NCI-H1694 treated with DMSO at 0.1 percent for 48 hours (cell line): ENCODE data around the gene SBF1.
"Not testable (repeated sequence)": the region's sequence is repeated elsewhere in the genome, so short reads cannot be mapped to it uniquely, and the experiment has no call there.

ENCODE experiments used
- DNase-seq: peaks from one replicate; lab custom pipeline; 2025; lab: John Stamatoyannopoulos, UW

The SBF1 gene

GRCh38 chr22:50422961-50423815, 51.6 kb downstream of the SBF1 start:
- DNase-seq, result no peak

GRCh38 chr22:50422046-50422445, 52.8 kb downstream of the SBF1 start:
- DNase-seq, result no peak

GRCh38 chr22:50420581-50420980, 54.3 kb downstream of the SBF1 start:
- no peak for DNase-seq

- no peak for DNase-seq
Observed at GRCh38 chr22:50420015-50420414, 54.8 kb downstream of the SBF1 start.

GRCh38 chr22:50419116-50419515, 55.7 kb downstream of the SBF1 start:
- DNase-seq, result no peak

- DNase-seq, result no peak
Observed at GRCh38 chr22:50418624-50419023, 56.2 kb downstream of the SBF1 start.

- no peak for DNase-seq
Observed at GRCh38 chr22:50417411-50418210, 57.2 kb downstream of the SBF1 start.

- no peak for DNase-seq
Observed at GRCh38 chr22:50416996-50417395, 57.8 kb downstream of the SBF1 start.

- no peak for DNase-seq
Observed at GRCh38 chr22:50415426-50415825, 59.4 kb downstream of the SBF1 start.

- no peak for DNase-seq
Observed at GRCh38 chr22:50414476-50415248, 60.2 kb downstream of the SBF1 start.

- not testable (repeated sequence) for DNase-seq
Observed at GRCh38 chr22:50408954-50409353, 65.9 kb downstream of the SBF1 start.

- DNase-seq, result no peak
Observed at GRCh38 chr22:50408311-50408710, 66.5 kb downstream of the SBF1 start.

- no peak for DNase-seq
Observed at GRCh38 chr22:50406416-50407170, 68.2 kb downstream of the SBF1 start.

- peak; percentile 44 for DNase-seq
Observed at GRCh38 chr22:50403701-50404101, 71.1 kb downstream of the SBF1 start.

- DNase-seq, result no peak
Observed at GRCh38 chr22:50401907-50402306, 72.9 kb downstream of the SBF1 start.

GRCh38 chr22:50400931-50401330, 73.9 kb downstream of the SBF1 start:
- no peak for DNase-seq

GRCh38 chr22:50400406-50400805, 74.4 kb downstream of the SBF1 start:
- DNase-seq, result no peak

GRCh38 chr22:50399751-50400331, 75.0 kb downstream of the SBF1 start:
- DNase-seq, result no peak

GRCh38 chr22:50398831-50399648, 75.8 kb downstream of the SBF1 start:
- DNase-seq, result no peak

- not testable (repeated sequence) for DNase-seq
Observed at GRCh38 chr22:50397371-50398060, 77.3 kb downstream of the SBF1 start.
